ENCODE measurements around the gene CHST12.

GRCh38 chr7:2452074-2452507 lies 48.7 kb downstream of the CHST12 start:
- TF ChIP-seq CTCF (IDR thresholded peaks at IDR 0.05) (no peak), POLR2A (IDR thresholded peaks at IDR 0.05) (no peak)

Measured in adrenal gland (tissue), 5 donors.